GM21786 (cell line): Measurements from ENCODE around the gene DDX11.
"Not testable (repeated sequence)": the region's sequence is repeated elsewhere in the genome, so short reads cannot be mapped to it uniquely, and the experiment has no call there.

ENCODE experiments used
- ATAC-seq: cut with Tn5 transposase; IDR thresholded peaks from one replicate; pipeline ENCODE4 v1.9.1; 2021; ENCODE audit not compliant: unreplicated experiment

DDX11 gene

DNA sequence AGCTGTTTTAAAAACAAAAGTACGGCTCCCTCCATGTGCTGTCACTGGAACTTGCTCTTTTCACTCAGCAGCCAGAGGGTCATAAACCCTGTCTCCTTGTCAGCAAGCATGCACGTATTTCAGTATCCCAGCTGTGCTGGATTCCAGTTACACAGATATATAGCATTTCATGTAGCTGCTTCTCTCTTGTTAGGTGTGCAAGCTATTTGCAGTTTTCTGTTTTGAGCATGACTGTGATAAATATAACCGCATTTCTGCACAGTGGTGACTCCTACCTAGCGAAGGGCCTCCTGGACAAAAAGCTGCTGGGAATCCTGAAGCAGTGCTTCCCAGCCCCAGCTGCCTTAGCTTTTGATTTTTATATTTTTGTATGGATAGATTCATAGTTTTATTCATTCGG is 24.7 kb downstream of the DDX11 start:
- not testable (repeated sequence) for ATAC-seq

DNA sequence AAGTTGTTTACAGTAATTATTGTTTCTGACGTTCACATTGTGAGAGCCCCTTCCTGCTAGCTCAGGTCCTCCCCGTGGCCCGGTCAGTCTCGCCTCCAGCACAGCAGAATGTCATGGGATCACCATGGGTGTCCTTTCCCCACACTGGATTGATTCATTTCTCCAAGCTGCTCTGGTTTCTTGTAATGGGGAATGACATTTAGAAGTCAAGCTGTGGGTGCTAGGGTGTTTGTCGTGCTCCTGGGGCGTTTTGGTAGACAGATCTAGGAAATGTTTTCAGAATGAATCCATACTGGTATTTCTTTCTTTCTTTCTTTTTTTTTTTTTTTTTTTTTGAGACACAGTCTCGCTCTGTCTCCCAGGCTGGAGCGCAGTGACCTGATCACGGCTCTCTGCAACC is 25.1 kb downstream of the DDX11 start:
- not testable (repeated sequence) for ATAC-seq

DNA sequence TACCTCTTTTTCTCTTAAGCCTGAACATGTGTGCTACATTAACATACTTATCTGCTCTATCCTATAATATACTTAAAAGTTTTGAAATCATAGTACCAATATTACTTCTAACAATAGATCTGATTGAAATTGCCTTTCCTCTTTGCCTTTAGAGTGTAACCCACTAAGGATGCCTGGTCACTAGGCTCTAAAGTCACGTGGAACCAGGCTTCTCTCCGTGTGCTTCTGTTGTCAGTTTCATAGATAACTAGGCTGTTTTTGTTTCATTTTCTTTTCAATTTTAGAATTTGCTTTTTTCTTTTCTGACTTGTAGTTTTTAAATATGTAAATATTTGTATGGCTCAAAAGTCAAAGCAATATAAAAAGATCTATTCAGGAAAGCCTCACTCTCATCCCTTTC is 25.8 kb downstream of the DDX11 start:
- not testable (repeated sequence) for ATAC-seq

DNA sequence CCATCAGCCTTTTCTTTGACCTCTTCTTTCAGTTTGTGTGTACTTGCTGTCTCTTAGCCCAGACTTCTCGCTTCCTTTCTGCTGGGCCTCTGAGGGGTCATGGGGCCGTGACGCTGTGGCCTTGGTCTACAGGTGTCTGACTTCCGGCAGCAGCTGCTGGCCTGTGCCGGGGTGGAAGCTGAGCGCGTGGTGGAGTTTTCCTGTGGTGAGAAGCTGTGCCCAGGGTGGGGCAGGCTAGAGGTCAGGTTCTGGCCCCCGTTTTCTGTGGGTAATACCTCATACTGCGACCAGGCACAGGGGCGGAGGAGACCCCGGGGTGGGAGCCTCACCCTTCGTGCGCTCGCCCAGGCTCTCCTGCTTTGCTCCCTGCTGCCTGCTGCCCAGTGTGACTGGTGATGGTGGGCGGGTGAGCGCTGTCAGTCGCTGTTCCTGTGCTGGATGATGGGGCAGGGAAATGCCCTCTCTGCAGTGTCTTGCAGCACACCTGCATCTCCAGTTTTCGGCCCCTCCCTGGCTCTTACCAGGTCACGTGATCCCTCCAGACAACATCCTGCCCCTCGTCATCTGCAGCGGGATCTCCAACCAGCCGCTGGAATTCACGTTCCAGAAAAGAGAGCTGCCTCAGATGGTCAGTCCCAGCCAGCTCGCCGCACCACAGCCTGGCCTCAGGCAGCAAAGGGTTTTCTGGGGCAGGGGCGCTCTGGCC is 27.0 kb downstream of the DDX11 start:
- ATAC-seq, result peak; percentile 80

DNA sequence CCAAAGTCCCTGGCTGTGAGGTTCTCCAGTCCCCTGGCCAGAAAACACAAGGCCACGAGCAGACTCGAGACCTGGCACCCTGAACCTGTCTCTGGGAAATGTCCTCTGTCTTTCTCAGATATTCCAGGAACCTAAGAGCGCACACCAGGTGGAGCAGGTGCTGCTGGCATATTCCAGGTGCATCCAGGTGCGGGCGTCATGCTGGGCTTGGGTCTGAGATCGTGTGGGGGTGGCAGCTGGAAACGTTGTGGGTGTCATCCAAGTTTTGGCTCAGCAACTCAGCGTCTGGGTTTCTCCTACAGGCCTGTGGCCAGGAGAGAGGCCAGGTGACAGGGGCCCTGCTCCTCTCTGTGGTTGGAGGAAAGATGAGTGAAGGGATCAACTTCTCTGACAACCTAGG is 28.5 kb downstream of the DDX11 start:
- ATAC-seq, result not testable (repeated sequence)

DNA sequence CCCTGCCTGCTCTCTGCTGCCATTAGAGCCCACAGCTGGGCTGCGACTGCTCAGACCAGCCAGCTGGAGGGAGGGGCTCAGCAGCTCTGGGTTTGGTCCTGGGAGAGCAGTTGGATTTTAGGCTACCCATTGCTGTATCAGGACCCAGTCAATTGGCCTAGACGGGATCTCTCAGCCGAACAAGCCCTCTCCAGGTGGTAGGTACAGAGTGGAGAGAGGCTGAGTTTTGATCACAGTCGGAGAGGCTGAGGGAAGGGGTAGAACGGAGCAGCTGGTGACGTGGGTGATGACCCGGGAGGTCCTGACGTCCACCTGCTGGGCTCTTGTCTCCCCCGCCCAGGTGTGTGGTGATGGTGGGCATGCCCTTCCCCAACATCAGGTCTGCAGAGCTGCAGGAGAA is 28.9 kb downstream of the DDX11 start:
- not testable (repeated sequence) for ATAC-seq

DNA sequence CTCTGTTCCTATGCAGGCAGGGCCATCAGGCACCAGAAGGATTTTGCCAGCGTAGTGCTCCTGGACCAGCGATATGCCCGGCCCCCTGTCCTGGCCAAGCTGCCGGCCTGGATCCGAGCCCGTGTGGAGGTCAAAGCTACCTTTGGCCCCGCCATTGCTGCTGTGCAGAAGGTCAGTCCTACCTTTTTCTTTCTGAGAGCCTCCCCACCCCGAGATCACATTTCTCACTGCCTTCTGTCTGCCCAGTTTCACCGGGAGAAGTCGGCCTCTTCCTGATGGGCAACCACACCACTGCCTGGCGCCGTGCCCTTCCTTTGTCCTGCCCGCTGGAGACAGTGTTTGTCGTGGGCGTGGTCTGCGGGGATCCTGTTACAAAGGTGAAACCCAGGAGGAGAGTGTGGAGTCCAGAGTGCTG is 29.9 kb downstream of the DDX11 start:
- not testable (repeated sequence) for ATAC-seq

DNA sequence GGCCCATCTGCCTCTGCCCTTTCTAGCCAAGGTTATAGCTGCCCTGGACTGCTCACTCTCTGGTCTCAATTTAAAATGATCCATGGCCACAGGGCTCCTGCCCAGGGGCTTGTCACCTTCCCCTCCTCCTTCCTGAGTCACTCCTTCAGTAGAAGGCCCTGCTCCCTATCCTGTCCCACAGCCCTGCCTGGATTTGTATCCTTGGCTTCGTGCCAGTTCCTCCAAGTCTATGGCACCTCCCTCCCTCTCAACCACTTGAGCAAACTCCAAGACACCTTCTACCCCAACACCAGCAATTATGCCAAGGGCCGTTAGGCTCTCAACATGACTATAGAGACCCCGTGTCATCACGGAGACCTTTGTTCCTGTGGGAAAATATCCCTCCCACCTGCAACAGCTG is 30.6 kb downstream of the DDX11 start:
- not testable (repeated sequence) for ATAC-seq

DNA sequence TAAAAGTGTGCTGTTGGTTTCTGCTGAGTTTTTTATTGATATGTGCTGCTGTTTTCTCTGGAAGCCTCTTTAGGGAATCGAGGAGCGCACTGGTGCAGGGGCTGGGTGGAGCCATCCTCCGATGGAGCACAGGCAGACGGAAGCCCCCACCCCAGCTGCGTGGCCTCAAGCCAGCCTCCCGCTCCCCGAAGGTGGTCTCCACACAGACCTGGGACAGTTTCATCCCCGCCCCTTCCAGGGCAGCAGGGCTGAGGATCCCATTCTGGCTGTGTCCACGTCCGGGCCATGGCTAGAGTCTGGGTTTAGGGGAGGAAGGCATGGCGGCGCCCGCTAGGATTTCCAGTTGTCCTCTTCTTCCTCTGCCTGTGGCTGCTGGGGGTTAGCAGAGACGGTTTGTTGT is 31.1 kb downstream of the DDX11 start:
- ATAC-seq, result not testable (repeated sequence)

DNA sequence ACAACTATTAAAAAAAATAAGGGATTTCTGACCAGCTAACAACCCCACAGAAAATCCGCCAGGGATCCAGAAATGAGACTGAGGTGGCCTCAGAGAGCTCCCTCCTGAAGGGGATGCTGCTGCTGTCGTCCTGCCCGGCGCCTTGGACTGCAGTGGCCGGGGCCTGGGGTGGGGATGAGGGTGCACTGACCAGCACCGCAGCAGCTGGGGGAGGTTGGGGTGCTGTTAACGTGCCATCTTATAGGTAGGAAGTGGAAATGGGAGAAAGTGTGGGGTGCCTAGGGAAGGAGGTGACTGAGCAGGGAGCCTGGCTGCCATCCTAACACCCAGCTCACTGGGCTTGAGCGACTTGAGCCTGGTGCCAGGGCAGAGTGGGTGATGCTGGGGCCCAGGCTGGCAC is 32.0 kb downstream of the DDX11 start:
- ATAC-seq, result no peak

DNA sequence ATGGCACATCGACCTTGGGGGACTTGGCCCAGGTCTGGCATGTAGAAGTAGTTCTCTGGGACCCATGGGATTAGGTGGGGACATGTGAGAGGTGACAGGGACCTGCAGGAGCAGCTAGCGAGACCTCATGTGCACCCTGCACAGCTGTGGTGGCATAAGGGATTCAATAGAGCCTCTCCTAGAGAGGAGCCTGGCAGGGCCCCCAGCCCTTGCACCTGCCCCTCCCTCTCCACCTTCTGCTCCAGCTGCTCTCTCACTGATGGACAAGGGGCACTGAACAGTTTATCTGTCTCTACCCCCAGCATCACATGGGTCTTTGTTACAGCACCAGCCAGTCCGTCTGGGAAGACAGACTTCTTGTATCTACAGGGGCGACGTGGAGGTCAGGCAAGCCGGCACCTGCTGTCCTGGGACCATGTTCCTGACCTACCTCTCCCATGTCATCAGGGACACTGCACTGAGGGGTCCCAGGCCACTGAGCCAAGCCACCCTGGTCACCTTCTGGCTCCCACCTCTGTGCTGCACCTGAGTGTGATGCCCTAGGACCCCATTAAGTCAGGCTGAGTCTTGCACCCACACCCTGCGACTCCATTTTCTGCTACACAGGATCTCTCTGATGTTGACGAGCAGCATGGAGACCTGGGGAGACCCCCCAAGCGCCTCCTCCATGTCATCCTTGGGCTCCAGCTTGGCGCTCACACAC is 32.6 kb downstream of the DDX11 start:
- no peak for ATAC-seq

DNA sequence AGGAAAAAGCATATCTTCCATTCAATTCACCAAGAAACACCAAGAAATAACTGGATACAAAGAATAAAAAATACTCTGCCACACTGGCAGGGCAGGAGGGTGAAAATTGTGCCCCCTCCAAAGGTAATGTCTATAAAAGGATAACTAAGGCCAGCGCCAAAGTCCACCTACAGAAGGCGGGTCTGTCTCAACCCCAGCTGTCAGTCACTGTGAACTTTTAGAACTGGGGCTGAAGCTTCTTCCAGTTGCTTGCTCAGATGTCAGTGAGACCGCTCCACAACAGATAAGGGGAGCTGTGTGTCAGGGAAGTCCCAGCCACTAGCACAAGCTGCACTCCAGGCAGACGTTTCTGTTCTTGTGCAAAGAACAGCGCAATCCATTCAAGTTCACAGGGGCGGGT is 36.1 kb downstream of the DDX11 start:
- ATAC-seq, result not testable (repeated sequence)

DNA sequence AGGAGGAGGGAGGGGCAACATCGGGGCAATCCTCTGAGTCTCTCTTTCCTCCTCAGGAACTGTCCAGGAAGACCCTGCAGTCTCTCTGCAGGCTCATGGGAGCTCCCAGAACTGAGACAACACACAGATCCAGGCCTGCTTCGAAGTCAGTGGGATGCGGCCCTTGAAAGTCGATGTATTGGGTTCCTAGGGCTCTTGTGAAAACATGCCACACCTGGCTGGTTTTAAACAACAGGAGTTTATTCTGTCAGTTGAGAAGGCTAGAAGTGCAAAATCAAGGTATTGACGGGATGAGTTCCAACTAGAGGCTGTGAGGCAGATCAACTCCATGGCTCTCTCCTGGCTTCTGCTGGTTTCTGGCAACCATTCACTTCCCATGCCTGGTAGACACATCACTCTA is 36.6 kb downstream of the DDX11 start:
- ATAC-seq, result not testable (repeated sequence)

DNA sequence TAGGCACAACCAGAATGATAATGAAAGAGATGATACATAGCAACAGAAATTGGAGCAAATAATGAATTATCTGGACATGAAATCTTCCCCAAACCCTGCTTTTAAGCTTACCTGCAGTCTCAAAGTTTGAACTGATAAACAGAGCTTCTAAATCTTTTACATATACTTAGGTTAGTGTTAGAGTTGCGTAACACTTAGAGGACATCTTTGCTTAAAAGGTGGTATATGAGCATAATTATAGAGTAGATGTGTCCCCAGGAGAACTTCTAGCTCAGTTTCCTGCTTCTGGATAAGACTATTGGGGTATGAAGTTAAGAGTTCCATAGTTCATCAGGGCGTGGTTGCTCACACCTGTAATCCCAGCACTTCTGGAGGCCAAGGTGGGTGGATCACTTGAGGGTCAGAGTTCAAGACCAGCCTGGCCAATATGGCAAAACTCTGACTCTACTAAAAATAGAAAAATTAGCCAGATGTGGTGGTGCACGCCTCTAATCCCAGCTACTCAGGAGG is 41.5 kb downstream of the DDX11 start:
- not testable (repeated sequence) for ATAC-seq

DNA sequence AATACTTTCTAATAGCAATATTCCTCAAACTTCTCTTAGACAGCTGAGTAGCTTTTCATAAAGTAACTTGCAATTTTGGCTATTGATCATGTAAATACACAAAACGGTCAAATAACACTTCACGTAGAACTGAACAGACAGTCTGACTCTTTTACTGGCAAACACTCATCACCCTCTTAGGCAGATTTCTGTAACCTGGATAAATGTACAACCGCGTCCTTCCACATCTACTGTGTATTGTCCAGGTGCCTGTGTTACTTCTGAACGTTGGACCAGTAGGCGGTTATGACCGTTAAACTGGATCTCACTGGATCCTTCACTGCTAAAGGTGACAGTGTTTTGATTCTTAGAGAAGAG is 43.2 kb downstream of the DDX11 start:
- not testable (repeated sequence) for ATAC-seq

DNA sequence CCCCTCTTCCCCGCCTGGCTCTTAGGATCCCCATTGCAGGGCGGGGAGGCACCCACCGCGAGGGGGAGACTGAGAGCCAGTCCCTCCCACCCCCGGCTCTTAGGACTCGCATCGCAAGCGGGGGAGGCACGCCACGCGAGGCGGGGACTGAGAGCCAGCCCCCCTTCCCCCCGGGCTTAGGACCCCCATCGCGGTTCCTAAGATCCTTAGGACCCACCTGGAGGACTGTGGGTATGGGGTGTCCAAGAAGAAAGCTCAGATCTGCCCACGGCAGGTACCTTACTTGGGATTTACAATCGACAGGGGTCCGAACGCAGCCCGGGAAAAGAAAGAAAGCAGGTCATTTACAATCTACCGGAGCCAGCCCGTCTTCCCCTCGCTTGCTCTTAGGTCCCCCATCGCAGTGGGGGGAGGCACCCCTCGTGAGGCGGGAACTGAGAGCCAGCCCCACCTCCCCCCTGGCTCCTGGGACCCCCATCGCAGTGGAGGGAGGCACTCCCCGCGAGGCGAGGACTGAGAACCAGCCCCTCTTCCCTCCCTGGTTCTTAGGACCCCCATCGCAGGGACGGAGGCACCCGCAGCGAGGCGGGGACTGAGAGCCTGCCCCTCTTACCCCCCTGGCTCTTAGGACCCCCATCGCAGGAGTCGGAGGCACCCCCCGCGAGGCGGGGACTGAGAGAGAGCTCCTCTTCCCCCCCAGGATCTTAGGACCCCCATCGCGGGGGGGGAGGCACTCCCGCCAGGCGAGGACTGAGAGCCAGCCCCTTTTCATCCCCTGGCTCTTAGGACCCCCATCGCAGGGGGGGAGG is 43.7 kb downstream of the DDX11 start:
- peak; percentile 52 for ATAC-seq

DNA sequence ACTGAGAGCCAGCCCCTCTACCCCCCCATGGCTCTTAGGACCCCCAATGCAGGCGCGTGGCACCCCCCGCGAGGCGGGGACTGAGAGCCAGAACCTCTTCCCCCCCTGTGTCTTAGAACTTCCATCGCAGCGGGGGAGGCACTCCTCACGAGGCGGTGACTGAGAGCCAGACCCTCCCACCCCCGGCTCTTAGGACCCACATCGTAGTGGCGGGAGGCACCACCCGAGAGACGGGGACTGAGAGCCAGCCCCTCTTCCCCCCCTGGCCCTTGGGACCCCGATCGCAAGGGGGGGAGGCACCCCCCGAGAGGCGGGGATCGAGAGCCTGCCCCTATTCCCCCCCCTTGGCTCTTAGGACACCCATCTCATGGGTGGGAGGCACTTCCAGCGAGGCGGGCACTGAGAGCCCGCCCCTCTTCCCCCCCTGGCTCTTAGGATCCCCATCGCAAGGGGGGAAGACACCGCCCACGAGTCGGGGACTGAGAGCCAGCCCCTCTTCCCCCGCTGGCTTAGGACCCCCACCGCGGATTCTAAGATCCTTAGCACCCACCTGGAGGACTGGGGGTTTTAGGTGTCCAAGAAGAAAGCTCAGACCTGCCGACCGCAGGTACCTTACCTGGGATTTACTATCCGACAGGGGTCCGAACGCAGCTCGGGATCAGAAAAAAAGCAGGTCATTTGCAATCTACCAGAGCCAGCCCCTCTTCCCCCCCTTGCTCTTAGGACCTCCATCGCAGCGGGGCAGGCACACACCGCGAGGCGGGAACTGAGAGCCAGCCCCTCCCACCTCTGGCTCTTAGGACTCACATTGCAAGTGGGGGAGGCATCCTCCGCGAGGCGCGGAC is 44.9 kb downstream of the DDX11 start:
- no peak for ATAC-seq

DNA sequence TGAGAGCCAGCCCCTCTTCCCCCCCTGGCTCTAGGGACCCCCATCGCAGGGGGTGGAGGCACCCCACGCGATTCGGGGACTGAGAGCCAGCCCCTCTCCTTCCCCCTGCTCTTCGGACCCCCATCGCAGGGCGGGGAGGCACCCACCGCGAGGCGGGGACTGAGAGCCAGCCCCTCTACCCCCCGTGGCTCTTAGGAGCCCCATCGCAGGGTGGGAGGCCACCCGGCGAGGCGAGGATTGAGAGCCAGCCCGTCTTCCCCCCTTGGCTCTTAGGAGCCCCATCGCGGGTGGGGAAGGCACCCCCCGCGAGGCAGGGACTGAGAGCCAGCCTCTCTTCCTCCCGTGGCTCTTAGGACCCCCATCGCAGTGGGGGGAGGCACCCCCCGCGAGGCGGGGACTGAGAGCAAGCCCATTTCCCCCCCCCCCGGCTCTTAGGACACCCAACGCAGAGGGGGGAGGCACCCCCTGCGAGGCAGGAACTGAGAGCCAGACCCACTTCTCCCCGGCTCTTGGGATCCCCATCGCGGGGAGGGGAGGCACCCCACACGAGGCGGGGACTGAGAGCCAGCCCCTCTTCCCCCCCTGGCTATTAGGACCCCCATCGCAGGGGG is 45.6 kb downstream of the DDX11 start:
- no peak for ATAC-seq

DNA sequence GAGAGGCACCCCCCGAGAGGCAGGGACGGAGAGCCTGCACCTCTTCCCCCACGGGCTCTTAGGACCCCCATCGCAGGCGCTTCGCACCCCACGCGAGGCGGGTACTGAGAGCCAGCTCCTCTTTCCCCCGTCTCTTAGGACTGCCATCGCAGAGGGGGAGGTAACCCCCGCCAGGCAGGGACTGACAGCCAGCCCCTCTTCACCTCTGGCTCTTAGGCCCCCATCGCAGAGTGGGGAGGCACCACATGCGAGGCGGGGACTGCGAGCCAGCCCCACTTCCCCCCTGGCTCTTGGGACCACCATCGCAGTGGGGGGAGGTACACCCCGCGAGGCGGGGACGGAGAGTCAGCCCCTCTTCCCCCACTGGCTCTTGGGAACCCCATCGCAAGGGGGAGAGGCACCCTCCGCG is 46.1 kb downstream of the DDX11 start:
- no peak for ATAC-seq

DNA sequence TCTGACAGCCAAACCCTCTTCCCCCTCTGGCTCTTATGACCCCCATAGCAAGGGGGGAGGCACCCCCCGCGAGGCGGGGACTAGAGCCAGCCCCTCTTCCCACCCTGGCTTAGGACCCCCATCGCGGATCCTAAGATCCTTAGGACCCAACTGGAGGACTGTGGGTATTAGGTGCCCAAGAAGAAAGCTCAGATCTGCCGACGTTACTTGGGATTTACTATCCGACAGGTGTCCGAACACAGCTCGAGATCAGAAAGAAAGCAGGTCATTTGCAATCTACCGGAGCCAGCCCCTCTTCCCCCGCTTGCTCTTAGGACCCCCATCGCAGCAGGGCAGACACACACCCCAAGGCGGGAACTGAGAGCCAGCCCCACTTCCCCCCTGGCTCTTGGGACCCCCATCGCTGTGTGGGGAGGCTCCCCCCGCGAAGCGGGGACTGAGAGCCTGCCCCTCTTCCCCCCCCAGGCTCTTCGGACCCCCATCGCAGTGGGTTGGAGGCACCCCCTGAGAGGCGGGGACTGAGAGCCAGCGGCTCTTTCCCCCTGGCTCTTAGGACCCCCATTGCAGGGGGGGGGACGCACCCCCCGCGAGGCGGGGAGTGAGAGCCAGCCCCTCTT is 46.8 kb downstream of the DDX11 start:
- no peak for ATAC-seq
